ENCODE data around the gene CLEC16A.
A peak's percentile ranks its signal among the peaks of the same experiment; 100 is the strongest.

CLEC16A gene

GRCh38 chr16:11147754-11148444 lies 203.5 kb downstream of the CLEC16A start:
- no peaks in the 10 kb centered on the region for H3K79me1 ChIP-seq (ENCODE audit: low read length)
- no peak overlapping the region for H2BK15ac ChIP-seq (replicated peaks; ENCODE audit: low read depth)
- no peak overlapping the region for H3K4me2 ChIP-seq (ENCODE audit: low read length)
- H3K27ac ChIP-seq (ENCODE audit: low read depth, low read length), result no peak overlapping the region
- DNase-seq, result no peak
- H4K8ac ChIP-seq (ENCODE audit: low read depth, low read length), result no peak overlapping the region
- no peaks in the 10 kb centered on the region for H3K79me2 ChIP-seq (ENCODE audit: control insufficient read depth, insufficient read depth, low read length)
- no peak overlapping the region for H3K56ac ChIP-seq (ENCODE audit: low read length)
- no peak overlapping the region for H3K9ac ChIP-seq (ENCODE audit: low read length)
- no peak overlapping the region for H3K4ac ChIP-seq (ENCODE audit: low read depth, low read length)
- no CpG with 5 or more reads among the region's 8 CpGs for WGBS (ENCODE audit: extremely low coverage, insufficient coverage, low lambda C conversion rate)
- no peak overlapping the region for H3K23ac ChIP-seq (ENCODE audit: low read length)
- no peak overlapping the region for H3K4me3 ChIP-seq (ENCODE audit: low read length)
- no peak overlapping the region for H4K5ac ChIP-seq (ENCODE audit: low read length)
- no peaks in the 10 kb centered on the region for H3K27me3 ChIP-seq (ENCODE audit: insufficient read depth, low read length, poor library complexity)
- no peak overlapping the region for H2AK5ac ChIP-seq (ENCODE audit: low read length)
- H3K4me1 ChIP-seq (ENCODE audit: control insufficient read depth, low read depth, low read length), result no peaks in the 10 kb centered on the region
- no peak overlapping the region for H2BK5ac ChIP-seq (ENCODE audit: low read length)
- no peaks in the 10 kb centered on the region for H3K36me3 ChIP-seq (ENCODE audit: control insufficient read depth, insufficient read depth, low read length)
- no peak overlapping the region for H3K18ac ChIP-seq (ENCODE audit: low read length)
- H2BK120ac ChIP-seq (ENCODE audit: low read depth, low read length), result no peak overlapping the region

- no peak overlapping the region for H3K23ac ChIP-seq (ENCODE audit: low read length)
Observed at GRCh38 chr16:11149011-11149616, 204.8 kb downstream of the CLEC16A start.

GRCh38 chr16:11150190-11150589 lies 205.8 kb downstream of the CLEC16A start:
- H3K18ac ChIP-seq (ENCODE audit: low read length), result no peak overlapping the region
- H4K5ac ChIP-seq (ENCODE audit: low read length), result no peak overlapping the region
- H3K56ac ChIP-seq (ENCODE audit: low read length), result no peak overlapping the region
- DNase-seq, result no peak
- H3K4me2 ChIP-seq (ENCODE audit: low read length), result no peak overlapping the region
- H3K79me1 ChIP-seq (ENCODE audit: low read length), result no peaks in the 10 kb centered on the region
- no peak overlapping the region for H4K8ac ChIP-seq (ENCODE audit: low read depth, low read length)
- no peak overlapping the region for H3K4ac ChIP-seq (ENCODE audit: low read depth, low read length)
- no peak overlapping the region for H3K4me3 ChIP-seq (ENCODE audit: low read length)
- H3K79me2 ChIP-seq (ENCODE audit: control insufficient read depth, insufficient read depth, low read length), result no peaks in the 10 kb centered on the region
- no peaks in the 10 kb centered on the region for H3K36me3 ChIP-seq (ENCODE audit: control insufficient read depth, insufficient read depth, low read length)
- no peak overlapping the region for H2AK5ac ChIP-seq (ENCODE audit: low read length)
- no peaks in the 10 kb centered on the region for H3K27me3 ChIP-seq (ENCODE audit: insufficient read depth, low read length, poor library complexity)
- no peak overlapping the region for H3K27ac ChIP-seq (ENCODE audit: low read depth, low read length)
- no peak overlapping the region for H2BK5ac ChIP-seq (ENCODE audit: low read length)
- H3K23ac ChIP-seq (ENCODE audit: low read length), result no peak overlapping the region
- H2BK120ac ChIP-seq (ENCODE audit: low read depth, low read length), result no peak overlapping the region
- no peak overlapping the region for H3K9ac ChIP-seq (ENCODE audit: low read length)
- no peak overlapping the region for H2BK15ac ChIP-seq (replicated peaks; ENCODE audit: low read depth)
- WGBS (ENCODE audit: extremely low coverage, insufficient coverage, low lambda C conversion rate), result no CpG with 5 or more reads among the region's 5 CpGs
- H3K4me1 ChIP-seq (ENCODE audit: control insufficient read depth, low read depth, low read length), result no peaks in the 10 kb centered on the region

More at GRCh38 chr16:11149011-11149616, 204.8 kb downstream of the CLEC16A start:
- Histone ChIP-seq H3K56ac (ENCODE audit: low read length) (no peak overlapping the region), H3K4me3 (ENCODE audit: low read length) (no peak overlapping the region), H2BK5ac (ENCODE audit: low read length) (no peak overlapping the region), H4K8ac (ENCODE audit: low read depth, low read length) (no peak overlapping the region), H3K4ac (ENCODE audit: low read depth, low read length) (no peak overlapping the region), H3K9ac (ENCODE audit: low read length) (no peak overlapping the region), H2BK15ac (replicated peaks; ENCODE audit: low read depth) (no peak overlapping the region), H3K36me3 (ENCODE audit: control insufficient read depth, insufficient read depth, low read length) (no peaks in the 10 kb centered on the region), H3K79me2 (ENCODE audit: control insufficient read depth, insufficient read depth, low read length) (no peaks in the 10 kb centered on the region), H3K18ac (ENCODE audit: low read length) (no peak overlapping the region), H4K5ac (ENCODE audit: low read length) (no peak overlapping the region), H3K79me1 (ENCODE audit: low read length) (no peaks in the 10 kb centered on the region), H3K4me1 (ENCODE audit: control insufficient read depth, low read depth, low read length) (no peaks in the 10 kb centered on the region), H3K27ac (ENCODE audit: low read depth, low read length) (no peak overlapping the region), H3K27me3 (ENCODE audit: insufficient read depth, low read length, poor library complexity) (no peaks in the 10 kb centered on the region), H2BK120ac (ENCODE audit: low read depth, low read length) (no peak overlapping the region), H2AK5ac (ENCODE audit: low read length) (no peak overlapping the region), H3K4me2 (ENCODE audit: low read length) (no peak overlapping the region)
- DNase-seq, result peak; percentile 45
- WGBS (ENCODE audit: extremely low coverage, insufficient coverage, low lambda C conversion rate), result no CpG with 5 or more reads among the region's 5 CpGs

- H3K36me3 ChIP-seq (ENCODE audit: control insufficient read depth, insufficient read depth, low read length), result no peaks in the 10 kb centered on the region
- H3K27ac ChIP-seq (ENCODE audit: low read depth, low read length), result no peak overlapping the region
- H3K79me2 ChIP-seq (ENCODE audit: control insufficient read depth, insufficient read depth, low read length), result no peaks in the 10 kb centered on the region
- no peak overlapping the region for H3K4me3 ChIP-seq (ENCODE audit: low read length)
- no peak overlapping the region for H3K23ac ChIP-seq (ENCODE audit: low read length)
- WGBS (ENCODE audit: extremely low coverage, insufficient coverage, low lambda C conversion rate), result no CpG with 5 or more reads among the region's 9 CpGs
- no peaks in the 10 kb centered on the region for H3K79me1 ChIP-seq (ENCODE audit: low read length)
- no peak overlapping the region for H4K8ac ChIP-seq (ENCODE audit: low read depth, low read length)
- H3K27me3 ChIP-seq (ENCODE audit: insufficient read depth, low read length, poor library complexity), result no peaks in the 10 kb centered on the region
- no peak overlapping the region for H3K4ac ChIP-seq (ENCODE audit: low read depth, low read length)
- H4K5ac ChIP-seq (ENCODE audit: low read length), result no peak overlapping the region
- H3K56ac ChIP-seq (ENCODE audit: low read length), result no peak overlapping the region
- no peak overlapping the region for H2BK15ac ChIP-seq (replicated peaks; ENCODE audit: low read depth)
- H2BK5ac ChIP-seq (ENCODE audit: low read length), result no peak overlapping the region
- H2AK5ac ChIP-seq (ENCODE audit: low read length), result no peak overlapping the region
- DNase-seq, result no peak
- H2BK120ac ChIP-seq (ENCODE audit: low read depth, low read length), result no peak overlapping the region
- H3K9ac ChIP-seq (ENCODE audit: low read length), result no peak overlapping the region
- no peak overlapping the region for H3K18ac ChIP-seq (ENCODE audit: low read length)
- no peak overlapping the region for H3K4me2 ChIP-seq (ENCODE audit: low read length)
- no peaks in the 10 kb centered on the region for H3K4me1 ChIP-seq (ENCODE audit: control insufficient read depth, low read depth, low read length)
Observed at GRCh38 chr16:11151156-11151884, 207.0 kb downstream of the CLEC16A start.

- DNase-seq, result no peak
- no peak overlapping the region for H4K5ac ChIP-seq (ENCODE audit: low read length)
- no peak overlapping the region for H3K9ac ChIP-seq (ENCODE audit: low read length)
- no peak overlapping the region for H3K4ac ChIP-seq (ENCODE audit: low read depth, low read length)
- no peak overlapping the region for H3K4me3 ChIP-seq (ENCODE audit: low read length)
- H3K56ac ChIP-seq (ENCODE audit: low read length), result no peak overlapping the region
- H3K79me2 ChIP-seq (ENCODE audit: control insufficient read depth, insufficient read depth, low read length), result no peaks in the 10 kb centered on the region
- H2AK5ac ChIP-seq (ENCODE audit: low read length), result no peak overlapping the region
- H2BK5ac ChIP-seq (ENCODE audit: low read length), result no peak overlapping the region
- no peak overlapping the region for H2BK120ac ChIP-seq (ENCODE audit: low read depth, low read length)
- WGBS (ENCODE audit: extremely low coverage, insufficient coverage, low lambda C conversion rate), result no CpG with 5 or more reads among the region's 12 CpGs
- no peaks in the 10 kb centered on the region for H3K79me1 ChIP-seq (ENCODE audit: low read length)
- H3K4me1 ChIP-seq (ENCODE audit: control insufficient read depth, low read depth, low read length), result no peaks in the 10 kb centered on the region
- no peak overlapping the region for H3K23ac ChIP-seq (ENCODE audit: low read length)
- H3K4me2 ChIP-seq (ENCODE audit: low read length), result no peak overlapping the region
- no peaks in the 10 kb centered on the region for H3K36me3 ChIP-seq (ENCODE audit: control insufficient read depth, insufficient read depth, low read length)
- H3K18ac ChIP-seq (ENCODE audit: low read length), result no peak overlapping the region
- no peak overlapping the region for H4K8ac ChIP-seq (ENCODE audit: low read depth, low read length)
- H3K27me3 ChIP-seq (ENCODE audit: insufficient read depth, low read length, poor library complexity), result no peaks in the 10 kb centered on the region
- no peak overlapping the region for H2BK15ac ChIP-seq (replicated peaks; ENCODE audit: low read depth)
- H3K27ac ChIP-seq (ENCODE audit: low read depth, low read length), result no peak overlapping the region
Observed at GRCh38 chr16:11151885-11152629, 207.7 kb downstream of the CLEC16A start.
